Measurements from ENCODE around the gene LHFPL6.

DNA sequence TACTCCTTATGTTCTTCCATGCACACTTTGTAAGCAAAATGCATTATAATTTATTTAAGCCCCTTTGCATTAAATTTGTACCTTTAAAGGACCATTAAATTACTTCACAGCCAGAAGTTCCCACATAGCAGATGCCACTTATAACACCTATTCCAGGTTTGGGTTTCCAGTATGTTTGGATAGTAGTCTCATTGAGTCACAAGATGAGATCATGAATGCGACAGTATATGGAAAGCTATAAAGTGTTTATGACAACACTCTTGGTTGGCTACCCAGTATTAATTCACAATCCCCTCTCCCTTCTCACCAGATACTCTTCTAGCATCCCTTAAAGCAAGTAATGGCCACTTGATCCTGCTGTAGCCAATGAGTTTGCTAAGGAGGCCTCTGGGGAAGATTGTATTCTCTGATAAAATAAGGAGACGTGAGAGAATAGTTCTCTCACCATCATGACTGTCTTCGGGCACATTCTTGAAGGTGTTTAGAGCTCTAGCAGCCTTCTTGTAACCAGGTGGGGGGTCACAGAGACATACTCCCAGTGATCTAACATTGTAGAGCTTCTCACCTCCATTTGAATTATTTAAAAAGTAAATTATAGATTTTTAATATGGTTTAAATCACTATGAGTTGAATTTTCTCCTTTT, 2.8 kb upstream of the LHFPL6 start:
- TF ChIP-seq, protein P1, sequence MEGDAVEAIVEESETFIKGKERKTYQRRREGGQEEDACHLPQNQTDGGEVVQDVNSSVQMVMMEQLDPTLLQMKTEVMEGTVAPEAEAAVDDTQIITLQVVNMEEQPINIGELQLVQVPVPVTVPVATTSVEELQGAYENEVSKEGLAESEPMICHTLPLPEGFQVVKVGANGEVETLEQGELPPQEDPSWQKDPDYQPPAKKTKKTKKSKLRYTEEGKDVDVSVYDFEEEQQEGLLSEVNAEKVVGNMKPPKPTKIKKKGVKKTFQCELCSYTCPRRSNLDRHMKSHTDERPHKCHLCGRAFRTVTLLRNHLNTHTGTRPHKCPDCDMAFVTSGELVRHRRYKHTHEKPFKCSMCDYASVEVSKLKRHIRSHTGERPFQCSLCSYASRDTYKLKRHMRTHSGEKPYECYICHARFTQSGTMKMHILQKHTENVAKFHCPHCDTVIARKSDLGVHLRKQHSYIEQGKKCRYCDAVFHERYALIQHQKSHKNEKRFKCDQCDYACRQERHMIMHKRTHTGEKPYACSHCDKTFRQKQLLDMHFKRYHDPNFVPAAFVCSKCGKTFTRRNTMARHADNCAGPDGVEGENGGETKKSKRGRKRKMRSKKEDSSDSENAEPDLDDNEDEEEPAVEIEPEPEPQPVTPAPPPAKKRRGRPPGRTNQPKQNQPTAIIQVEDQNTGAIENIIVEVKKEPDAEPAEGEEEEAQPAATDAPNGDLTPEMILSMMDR (IDR thresholded peaks at IDR 0.05; ENCODE audit: low read length) = no peak
- TF ChIP-seq EZH2 (optimal IDR thresholded peaks at IDR 0.05; ENCODE audit: low read depth, low read length) (no peak), EZH2phosphoT487 (IDR thresholded peaks at IDR 0.05; ENCODE audit: low read length) (no peak)

All from MM.1S (cell line).